Breast epithelium (tissue), 4 donors: ENCODE results near the gene CTNS. TPM values are rescaled to one million over a fixed set of nuclear protein-coding genes. Genes with fewer than 3 reads are reported as not detected.

Source experiments
- DNase-seq, 2 donors: peaks; one replicate each; pipeline ENCODE4 v3.0.0-alpha.2; 2019; ENCODE audit warnings: low spot score in 2 of 2
- H3K27ac ChIP-seq, 2 donors: fragments of 200-600 bp; sonication (generic) in 1 of 2; one replicate each; pipeline ENCODE4 v1.5.1; 2016 to 2019; ENCODE audit warnings: mild to moderate bottlenecking in 1 of 2
- H3K27me3 ChIP-seq, 2 donors: fragments of 200-600 bp; sonication (generic) in 1 of 2; one replicate each; pipeline versions ENCODE4 v1.5.1 to v1.6.0; 2017 to 2019; ENCODE audit warnings: control low read depth in 1 of 2, mild to moderate bottlenecking in 1 of 2
- H3K36me3 ChIP-seq: fragments of 200-600 bp; one replicate; pipeline ENCODE4 v1.5.1; 2019
- H3K4me1 ChIP-seq, 2 donors: fragments of 200-600 bp; sonication (generic); one replicate each; pipeline ENCODE4 v1.5.1; 2016 to 2019; ENCODE audit warnings: control low read depth in 1 of 2
- H3K4me3 ChIP-seq, 3 donors: fragments of 200-600 bp; sonication (generic); 1 replicate in 2 of 3; 2 replicates in 1 of 3; pipeline ENCODE4 v1.5.1; 2016 to 2019; ENCODE audit warnings: mild to moderate bottlenecking in 3 of 3, moderate library complexity in 2 of 3
- H3K9me3 ChIP-seq, 2 donors: fragments of 200-600 bp; sonication (generic) in 1 of 2; one replicate each; pipeline ENCODE4 v1.5.1; 2016 to 2019; ENCODE audit warnings: control low read depth in 1 of 2
- CTCF ChIP-seq, 3 donors: fragments of 450-650 bp; IDR thresholded peaks; one replicate each; pipeline ENCODE4 v1.5.1; 2016 to 2017; ENCODE audit warnings: antibody characterized with exemption in 3 of 3, mild to moderate bottlenecking in 3 of 3, moderate library complexity in 3 of 3
- POLR2A ChIP-seq: fragments of 450-650 bp; IDR thresholded peaks from one replicate; pipeline ENCODE4 v1.6.1; 2016; ENCODE audit warnings: antibody characterized with exemption, mild to moderate bottlenecking, moderate library complexity
- POLR2AphosphoS5 ChIP-seq, 3 donors: sonication (generic); formaldehyde crosslinking; IDR thresholded peaks; one replicate each; pipeline ENCODE4 v1.6.1; 2017; ENCODE audit warnings: antibody characterized with exemption in 3 of 3
- intact Hi-C: fragments of 100-400 bp; cut with DNase I; formaldehyde crosslinking; loops from one replicate; pipeline ENCODE4 v1.15.1; 2023; ENCODE audit warnings: low total_unique reads
- total RNA-seq, 3 donors: library from RNA; depleted of rRNA; stranded (reverse); fragments of >200 nt; gene quantifications; one replicate each; pipeline ENCODE4 v1.1.0, GENCODE V29; 2016

Gene CTNS
- total RNA-seq, 3 donors from 2014 or later, result 20.0 to 31.0 (median 20.1) TPM

GRCh38 chr17:3667366-3668278 lies 31.1 kb downstream of the CTNS start:
- H3K27me3 ChIP-seq, result no peaks in the 10 kb centered on the region
- peak; percentile 82 to 88 for DNase-seq
- no peaks in the 10 kb centered on the region for H3K36me3 ChIP-seq
- H3K27ac ChIP-seq, result peak overlapping the region; percentile 97 to 99
- TF ChIP-seq POLR2AphosphoS5 (IDR thresholded peaks at IDR 0.05) (peak in 2 of 3 donors; percentile 14 to 52), CTCF (IDR thresholded peaks at IDR 0.05) (no peak)
- H3K4me1 ChIP-seq, result peaks cover 3 to 18% of the 10 kb centered on the region in 2 donors
- no peaks in the 10 kb centered on the region for H3K9me3 ChIP-seq
- intact Hi-C loops, result no loop called here
- H3K4me3 ChIP-seq, result peak overlapping the region; percentile 88 to 98 (median 90)

GRCh38 chr17:3668279-3669084 lies 31.9 kb downstream of the CTNS start, which contains the start of the genes EMC6 and TAX1BP3:
Gene EMC6, plus strand, starts transcription at chr17:3668812. Its CDS starts 335 bp downstream, at chr17:3669147.
Gene TAX1BP3, minus strand, starts transcription at chr17:3668578. Its CDS starts 52 bp downstream, at chr17:3668526.
- no peaks in the 10 kb centered on the region for H3K36me3 ChIP-seq

GRCh38 chr17:3669085-3669347 lies 32.5 kb downstream of the CTNS start:
- DNase-seq, result no peak
- intact Hi-C loops, result no loop called here
- H3K9me3 ChIP-seq, result no peaks in the 10 kb centered on the region
- TF ChIP-seq CTCF (IDR thresholded peaks at IDR 0.05) (no peak), POLR2A (no peak), POLR2AphosphoS5 (IDR thresholded peaks at IDR 0.05) (no peak)
- no peaks in the 10 kb centered on the region for H3K27me3 ChIP-seq
- no peaks in the 10 kb centered on the region for H3K36me3 ChIP-seq
- peak overlapping the region; percentile 97 to 99 for H3K27ac ChIP-seq
- H3K4me1 ChIP-seq, result peaks cover 3 to 18% of the 10 kb centered on the region in 2 donors
- H3K4me3 ChIP-seq, result peak overlapping the region; percentile 88 to 98 (median 90)

More at GRCh38 chr17:3668279-3669084, 31.9 kb downstream of the CTNS start, which contains the start of the genes EMC6 and TAX1BP3:
- H3K4me1 ChIP-seq, result peaks cover 3 to 18% of the 10 kb centered on the region in 2 donors
- intact Hi-C loops, result no loop called here
- H3K9me3 ChIP-seq, result no peaks in the 10 kb centered on the region
- H3K27me3 ChIP-seq, result no peaks in the 10 kb centered on the region
- TF ChIP-seq POLR2AphosphoS5 (IDR thresholded peaks at IDR 0.05) (peak; percentile 36 to 89 (median 58)), CTCF (IDR thresholded peaks at IDR 0.05) (no peak), POLR2A (peak; percentile 37)
- H3K27ac ChIP-seq, result peak within 1 kb of the TSS; percentile 97 to 99
- peak within 1 kb of the TSS; percentile 88 to 98 (median 90) for H3K4me3 ChIP-seq
- DNase-seq, result peak; percentile 97 to 98

- peaks cover 3 to 18% of the 10 kb centered on the region in 2 donors for H3K4me1 ChIP-seq
- TF ChIP-seq CTCF (IDR thresholded peaks at IDR 0.05) (no peak), POLR2A (no peak), POLR2AphosphoS5 (IDR thresholded peaks at IDR 0.05) (no peak)
- intact Hi-C loops, result no loop called here
- H3K9me3 ChIP-seq, result no peaks in the 10 kb centered on the region
- DNase-seq, result no peak
- peak overlapping the region in 1 of 2 donors; percentile 97 for H3K27ac ChIP-seq
- no peaks in the 10 kb centered on the region for H3K36me3 ChIP-seq
- H3K4me3 ChIP-seq, result peak overlapping the region; percentile 88 to 98 (median 90)
- no peaks in the 10 kb centered on the region for H3K27me3 ChIP-seq
Measured at GRCh38 chr17:3669548-3669947, 33.0 kb downstream of the CTNS start.
